ENCODE results near the gene ICOSLG. TPM values are rescaled to one million over a fixed set of nuclear protein-coding genes. Genes with fewer than 3 reads are reported as not detected.
A peak's percentile ranks its signal among the peaks of the same experiment; 100 is the strongest.
"Not testable (repeated sequence)": the region's sequence is repeated elsewhere in the genome, so short reads cannot be mapped to it uniquely, and the experiment has no call there.

Gene ICOSLG, protein sequence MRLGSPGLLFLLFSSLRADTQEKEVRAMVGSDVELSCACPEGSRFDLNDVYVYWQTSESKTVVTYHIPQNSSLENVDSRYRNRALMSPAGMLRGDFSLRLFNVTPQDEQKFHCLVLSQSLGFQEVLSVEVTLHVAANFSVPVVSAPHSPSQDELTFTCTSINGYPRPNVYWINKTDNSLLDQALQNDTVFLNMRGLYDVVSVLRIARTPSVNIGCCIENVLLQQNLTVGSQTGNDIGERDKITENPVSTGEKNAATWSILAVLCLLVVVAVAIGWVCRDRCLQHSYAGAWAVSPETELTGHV
- total RNA-seq (1 to 10 TPM; 1.6 to 4.0 TPM), polyA plus RNA-seq (1 to 10 TPM; 2.5 to 2.9 TPM)
- long read RNA-seq, donor 1 = 0 reads
- long read RNA-seq, donor 2 = 0 reads
- long read RNA-seq, donor 3 = 0 reads
- long read RNA-seq, donor 4 = 0 reads
- long read RNA-seq, donor 5 = 0 reads

DNA sequence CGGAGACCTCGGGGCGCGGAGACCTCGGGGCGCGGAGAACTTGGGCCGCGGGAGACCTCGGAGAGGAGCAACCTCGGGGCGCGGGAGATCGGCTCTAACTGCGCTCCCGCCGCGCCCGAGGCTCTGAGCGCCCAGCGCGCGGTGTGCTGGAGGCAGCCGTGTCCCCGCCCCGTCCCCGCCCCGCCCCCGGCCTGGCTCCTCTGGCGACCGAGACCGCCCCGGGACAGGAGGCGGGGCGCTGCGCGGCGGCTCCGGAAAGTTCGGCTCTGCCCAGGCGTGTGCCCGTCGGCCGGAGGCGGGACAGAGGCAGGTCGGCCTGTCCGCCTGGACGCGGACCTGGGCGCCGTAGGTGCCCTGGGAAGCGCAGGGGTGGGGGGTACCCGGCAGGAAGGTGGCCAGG lies at the start of gene ICOSLG:
ICOSLG (minus strand) TSS at position 102 of the 400 bp plus-strand sequence. CDS start 126 bp downstream, outside the sequence.
- DNase-seq; H3K27me3 ChIP-seq (ENCODE audit: control insufficient read depth in 3 of 3, insufficient read depth in 3 of 3, low read length in 2 of 3); H3K27ac ChIP-seq (ENCODE audit: low read depth in 1 of 2, low read length in 1 of 2); H3K4me3 ChIP-seq; H3K9me3 ChIP-seq (ENCODE audit: control insufficient read depth in 4 of 4, insufficient read depth in 3 of 4, low read length in 3 of 4); H3K9ac ChIP-seq (ENCODE audit: insufficient read depth in 1 of 2, low read length in 2 of 2); H3K4me1 ChIP-seq (ENCODE audit: control insufficient read depth in 5 of 5, insufficient read depth in 5 of 5, low read length in 5 of 5); H3K36me3 ChIP-seq (ENCODE audit: control insufficient read depth in 4 of 4, insufficient read depth in 4 of 4, low read length in 4 of 4): not testable (repeated sequence)
- whole genome bisulfite sequencing, 2 donors = no CpG with 5 or more reads among the region's 53 CpGs
- peak; percentile 75 for ATAC-seq (ENCODE audit: insufficient read depth, low FRiP score)

DNA sequence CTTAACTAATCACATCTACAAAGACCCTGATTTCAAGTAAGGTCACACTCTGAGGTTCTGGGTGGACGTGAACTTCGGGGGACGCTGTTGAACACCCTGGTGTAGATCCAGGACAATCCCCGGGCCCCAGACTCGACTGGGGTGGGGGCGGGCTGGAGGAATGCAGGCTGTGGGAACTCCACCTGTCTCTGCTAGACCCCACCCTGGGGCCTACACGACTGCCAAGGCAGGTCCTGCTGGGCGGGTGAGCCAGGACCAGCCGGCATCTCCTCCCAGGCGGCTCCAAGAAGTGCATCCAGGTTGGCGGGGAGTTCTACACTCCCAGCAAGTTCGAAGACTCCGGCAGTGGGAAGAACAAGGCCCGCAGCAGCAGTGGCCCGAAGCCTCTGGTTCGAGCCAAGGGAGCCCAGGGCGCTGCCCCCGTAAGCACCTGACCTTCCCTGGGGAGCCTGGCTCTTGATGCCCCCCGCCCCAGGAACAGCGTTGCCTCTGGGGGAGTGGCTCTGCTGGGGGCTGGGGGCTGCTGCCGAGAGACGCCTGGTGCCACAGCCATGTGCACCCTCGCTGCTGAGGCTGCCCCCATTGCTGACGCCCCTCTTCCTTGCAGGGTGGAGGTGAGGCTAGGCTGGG lies 48.8 kb upstream of the ICOSLG start:
- ATAC-seq (ENCODE audit: insufficient read depth, low FRiP score) = no peak
- WGBS, 2 donors = 88 to 95% methylated on average over 24 of the region's 24 CpGs

DNA sequence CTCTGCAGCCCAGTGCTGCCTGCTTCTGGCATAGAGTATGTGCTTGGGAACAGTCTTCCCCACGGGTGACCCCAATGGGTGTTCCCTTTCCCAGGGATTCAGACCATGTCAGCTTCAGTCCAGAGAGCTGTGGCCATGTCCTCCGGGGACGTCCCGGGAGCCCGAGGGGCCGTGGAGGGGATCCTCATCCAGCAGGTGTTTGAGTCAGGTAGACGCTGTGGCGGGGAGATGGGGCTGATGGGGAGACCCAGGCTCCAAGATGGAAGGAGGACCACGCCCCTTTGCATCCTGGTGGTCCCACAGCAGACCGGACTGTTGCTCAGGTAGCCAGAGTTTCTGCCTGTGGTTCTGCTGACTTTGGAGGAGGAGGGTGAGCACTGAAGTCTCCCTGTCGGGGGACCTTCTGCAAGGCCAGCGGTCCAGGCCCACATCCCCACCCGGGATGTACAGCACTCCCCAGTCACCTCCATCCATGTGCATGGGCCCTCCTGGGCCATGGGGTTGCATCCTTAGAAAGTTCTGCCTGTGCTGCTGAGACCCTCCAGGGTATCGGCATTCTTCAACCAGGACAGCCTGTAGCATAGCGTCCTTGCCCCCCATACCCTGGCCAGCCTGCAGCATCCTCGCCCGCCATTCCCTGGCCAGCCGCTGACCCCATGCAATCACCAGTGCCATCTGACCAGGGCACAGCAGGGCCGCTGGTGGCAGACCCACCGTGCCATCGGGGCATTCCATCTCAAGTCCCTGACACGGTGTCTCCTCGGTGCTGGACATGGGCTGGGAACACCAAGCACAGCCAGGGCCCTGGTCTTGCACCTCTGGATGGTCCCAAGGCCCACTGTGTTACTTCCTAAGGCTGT lies 47.7 kb upstream of the ICOSLG start:
- Histone ChIP-seq H3K9me3 (ENCODE audit: control insufficient read depth in 4 of 4, insufficient read depth in 3 of 4, low read length in 3 of 4) (no peaks in the 10 kb centered on the region), H3K36me3 (ENCODE audit: control insufficient read depth in 4 of 4, insufficient read depth in 4 of 4, low read length in 4 of 4) (no peaks in the 10 kb centered on the region), H3K27ac (ENCODE audit: low read depth in 1 of 2, low read length in 1 of 2) (no peak overlapping the region), H3K27me3 (ENCODE audit: control insufficient read depth in 3 of 3, insufficient read depth in 3 of 3, low read length in 2 of 3) (peaks cover 0 to 25% (median 0%) of the 10 kb centered on the region in 3 donors), H3K4me3 (no peak overlapping the region), H3K9ac (ENCODE audit: insufficient read depth in 1 of 2, low read length in 2 of 2) (no peak overlapping the region), H3K4me1 (ENCODE audit: control insufficient read depth in 5 of 5, insufficient read depth in 5 of 5, low read length in 5 of 5) (peaks cover 0 to 14% (median 4%) of the 10 kb centered on the region in 5 donors)
- DNase-seq (no peak), ATAC-seq (ENCODE audit: insufficient read depth, low FRiP score) (no peak)
- 93 to 94% methylated on average over 23 of the region's 23 CpGs for WGBS, 2 donors
- TF ChIP-seq CTCF (IDR thresholded peaks at IDR 0.05; ENCODE audit: control extremely low read depth, extremely low read depth) = no peak

More for the DNA sequence above, 48.8 kb upstream of the ICOSLG start:
- Histone ChIP-seq H3K27me3 (ENCODE audit: control insufficient read depth in 3 of 3, insufficient read depth in 3 of 3, low read length in 2 of 3) (peaks cover 0 to 25% (median 0%) of the 10 kb centered on the region in 3 donors), H3K27ac (ENCODE audit: low read depth in 1 of 2, low read length in 1 of 2) (no peak overlapping the region), H3K4me1 (ENCODE audit: control insufficient read depth in 5 of 5, insufficient read depth in 5 of 5, low read length in 5 of 5) (peaks cover 0 to 8% (median 4%) of the 10 kb centered on the region in 5 donors), H3K4me3 (no peak overlapping the region), H3K9ac (ENCODE audit: insufficient read depth in 1 of 2, low read length in 2 of 2) (no peak overlapping the region), H3K36me3 (ENCODE audit: control insufficient read depth in 4 of 4, insufficient read depth in 4 of 4, low read length in 4 of 4) (no peaks in the 10 kb centered on the region), H3K9me3 (ENCODE audit: control insufficient read depth in 4 of 4, insufficient read depth in 3 of 4, low read length in 3 of 4) (no peaks in the 10 kb centered on the region)
- DNase-seq = no peak
- TF ChIP-seq CTCF (IDR thresholded peaks at IDR 0.05; ENCODE audit: control extremely low read depth, extremely low read depth) = no peak

Measured in lung (tissue), 16 donors.